ENCODE results near the gene QRICH2. TPM values are rescaled to one million over a fixed set of nuclear protein-coding genes. Genes with fewer than 3 reads are reported as not detected.

QRICH2 gene
- total RNA-seq (2014; rRNA removed; shearing (Covaris generic)) (6.7 and 9.4 TPM in 2 replicates), total RNA-seq (2022) (5.7 and 7.2 TPM in 2 replicates), Bru-seq, nascent RNA (percentile 48 among the genes with signal in this experiment), BruChase-seq, experiment 1, labeled RNA remaining after a 6-hour chase (percentile 67 among the genes with signal in this experiment), BruChase-seq, experiment 2, labeled RNA remaining after a 2-hour chase (percentile 58 among the genes with signal in this experiment)
- long read RNA-seq, partial matches to known transcripts: 0 of 4 reads
- long read RNA-seq, other reads (novel, unspliced or antisense): 4 of 4 reads

GRCh38 chr17:76307966-76308338, at the start of gene QRICH2:
TSS of gene QRICH2 (minus strand) at chr17:76308276. CDS start at chr17:76307998, 278 bp downstream.
- Histone ChIP-seq H3K9me2 (ENCODE audit: insufficient read depth, low read length) (no peaks in the 10 kb centered on the region), H3K4me2 (ENCODE audit: low read length) (no peak within 1 kb of the TSS), H3K9me3 (ENCODE audit: low read length) (no peaks in the 10 kb centered on the region), H4K20me1 (ENCODE audit: insufficient read depth, low read length) (no peaks in the 10 kb centered on the region), H3K79me2 (ENCODE audit: insufficient read depth, low read depth, low read length) (no peaks in the 10 kb centered on the region), H3K4me3 (ENCODE audit: low read depth, low read length, poor library complexity, severe bottlenecking) (no peak within 1 kb of the TSS), H3K27ac (ENCODE audit: low read depth, low read length, poor library complexity, severe bottlenecking) (peak within 1 kb of the TSS; percentile 24), H3K36me3 (ENCODE audit: insufficient read depth, low read length) (peaks cover 38% of the 10 kb centered on the region), H3K4me1 (ENCODE audit: insufficient read depth, low read length, poor library complexity, severe bottlenecking) (peaks cover 12% of the 10 kb centered on the region), H2AFZ (ENCODE audit: low read length) (no peak within 1 kb of the TSS)
- TF ChIP-seq CTCF (conservative IDR thresholded peaks at IDR 0.05; ENCODE audit: low read length) (no peak), EZH2phosphoT487 (IDR thresholded peaks at IDR 0.05; ENCODE audit: borderline replicate concordance, low read depth, low read length) (no peak)
- DNase-seq (ENCODE audit: low spot score): no peak
- ChIA-PET CTCF (ENCODE audit: unreplicated experiment) (interaction anchor here (1.2 kb wide), 1 partner anchor 289 kb away, joined by 3 read pairs; no protein-coding TSS in a partner anchor), POLR2A (no interaction called here)
- intact Hi-C loops (cut with micrococcal nuclease; ENCODE audit: unreplicated experiment): no loop called here
- BruUV-seq (replicated peaks): no TSS peak

GRCh38 chr17:76357597-76358158, 49.6 kb upstream of the QRICH2 start:
- peak overlapping the region; percentile 71 for H2AFZ ChIP-seq (ENCODE audit: low read length)
- H3K9me3 ChIP-seq (ENCODE audit: low read length): no peaks in the 10 kb centered on the region
- H4K20me1 ChIP-seq (ENCODE audit: insufficient read depth, low read length): no peaks in the 10 kb centered on the region
- H3K4me1 ChIP-seq (ENCODE audit: insufficient read depth, low read length, poor library complexity, severe bottlenecking): peaks cover 32% of the 10 kb centered on the region
- CTCF ChIA-PET (ENCODE audit: unreplicated experiment): no interaction called here
- peaks cover 6% of the 10 kb centered on the region for H3K79me2 ChIP-seq (ENCODE audit: insufficient read depth, low read depth, low read length)
- POLR2A ChIA-PET: interaction anchor here (0.6 to 1.4 kb wide), 4 partner anchors 12 to 326 kb away, joined by 3 to 4 read pairs (median 3); no protein-coding TSS in a partner anchor
- DNase-seq (ENCODE audit: low spot score): no peak
- no peaks in the 10 kb centered on the region for H3K9me2 ChIP-seq (ENCODE audit: insufficient read depth, low read length)
- no peak overlapping the region for H3K27ac ChIP-seq (ENCODE audit: low read depth, low read length, poor library complexity, severe bottlenecking)
- peak overlapping the region; percentile 51 for H3K4me2 ChIP-seq (ENCODE audit: low read length)
- no peaks in the 10 kb centered on the region for H3K36me3 ChIP-seq (ENCODE audit: insufficient read depth, low read length)
- intact Hi-C loops (cut with micrococcal nuclease; ENCODE audit: unreplicated experiment): no loop called here
- BruUV-seq (replicated peaks): no TSS peak
- no peak for TF ChIP-seq EZH2phosphoT487 (IDR thresholded peaks at IDR 0.05; ENCODE audit: borderline replicate concordance, low read depth, low read length)
- TF ChIP-seq CTCF (conservative IDR thresholded peaks at IDR 0.05; ENCODE audit: low read length): no peak
- H3K4me3 ChIP-seq (ENCODE audit: low read depth, low read length, poor library complexity, severe bottlenecking): peak overlapping the region; percentile 10
